DLD1 (cell line): ENCODE results near the gene P2RY6.
"Not testable (repeated sequence)": the region's sequence is repeated elsewhere in the genome, so short reads cannot be mapped to it uniquely, and the experiment has no call there.

Experiments used
- in situ Hi-C: cut with HindIII; loops from 2 replicates; pipeline ENCODE4 v1.10.0; 2017; ENCODE audit warnings: low sequenced_read_pairs

The P2RY6 gene

GRCh38 chr11:73258104-73259035, 13.8 kb upstream of the P2RY6 start:
- in situ Hi-C loops, result no loop called here

GRCh38 chr11:73259406-73260126, 12.6 kb upstream of the P2RY6 start:
- in situ Hi-C loops, result no loop called here

- in situ Hi-C loops, result no loop called here
Measured at GRCh38 chr11:73260127-73260457, 12.0 kb upstream of the P2RY6 start.

GRCh38 chr11:73262851-73263495, 9.2 kb upstream of the P2RY6 start:
- in situ Hi-C loops, result no loop called here

- in situ Hi-C loops, result no loop called here
Measured at GRCh38 chr11:73263640-73264039, 8.5 kb upstream of the P2RY6 start.

- in situ Hi-C loops, result no loop called here
Measured at GRCh38 chr11:73265278-73265810, 6.8 kb upstream of the P2RY6 start.

- in situ Hi-C loops, result no loop called here
Measured at GRCh38 chr11:73265853-73266645, 6.1 kb upstream of the P2RY6 start.

- in situ Hi-C loops, result no loop called here
Measured at GRCh38 chr11:73266646-73267020, 5.5 kb upstream of the P2RY6 start.

- in situ Hi-C loops, result no loop called here
Measured at GRCh38 chr11:73267122-73267846, 4.9 kb upstream of the P2RY6 start.

GRCh38 chr11:73267906-73268540, 4.1 kb upstream of the P2RY6 start:
- in situ Hi-C loops, result no loop called here

- in situ Hi-C loops, result no loop called here
Measured at GRCh38 chr11:73268671-73269271, 3.4 kb upstream of the P2RY6 start.

- in situ Hi-C loops, result no loop called here
Measured at GRCh38 chr11:73269459-73270015, 2.6 kb upstream of the P2RY6 start.

- in situ Hi-C loops, result no loop called here
Measured at GRCh38 chr11:73270016-73270854, 1.9 kb upstream of the P2RY6 start.

- in situ Hi-C loops, result no loop called here
Measured at GRCh38 chr11:73270855-73271477, 1.2 kb upstream of the P2RY6 start.

- in situ Hi-C loops, result not testable (repeated sequence)
Measured at GRCh38 chr11:73271478-73271865, 666 bp upstream of the P2RY6 start.

- in situ Hi-C loops, result no loop called here
Measured at GRCh38 chr11:73272680-73273038, 521 bp downstream of the P2RY6 start.

GRCh38 chr11:73273222-73273895, 1.2 kb downstream of the P2RY6 start:
- in situ Hi-C loops, result no loop called here
